Gastroesophageal sphincter (tissue), 3 donors: Measurements from ENCODE around the gene SPAG4.

Experiments
- POLR2A ChIP-seq, 2 donors: fragments of 450-650 bp; IDR thresholded peaks; one replicate each; pipeline ENCODE4 v1.6.1; 2017; ENCODE audit warnings: antibody characterized with exemption in 2 of 2, mild to moderate bottlenecking in 2 of 2, moderate library complexity in 1 of 2
- TF ChIP-seq, protein P1 (sequence below), 4 experiments: fragments of 200-600 bp in 2 of 4; fragments of 450-650 bp in 2 of 4; sonication (generic) in 1 of 4; IDR thresholded peaks; one replicate each; pipeline ENCODE4 v1.5.1; 2017 to 2019; ENCODE audit warnings: antibody characterized with exemption in 4 of 4, mild to moderate bottlenecking in 2 of 4, moderate library complexity in 2 of 4

DNA sequence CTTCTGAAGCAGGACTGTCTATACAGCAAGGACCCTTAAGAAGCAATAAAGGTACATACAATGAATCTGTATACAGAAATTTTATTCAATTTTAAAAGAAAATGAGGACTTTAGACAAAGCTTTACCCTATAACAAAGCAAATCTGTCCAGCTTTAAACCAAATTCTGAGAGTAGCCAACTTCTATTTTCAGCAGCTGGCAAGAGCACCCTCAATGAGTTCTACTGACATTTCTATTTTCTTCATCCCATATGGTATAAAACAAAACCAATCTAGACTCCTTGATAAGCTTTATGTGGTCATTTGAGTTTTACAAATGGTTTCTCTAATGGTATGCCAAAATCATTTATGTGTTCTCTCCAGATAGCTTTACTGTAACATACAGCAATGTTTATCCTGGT, 36.3 kb downstream of the SPAG4 start:
- TF ChIP-seq, protein P1, sequence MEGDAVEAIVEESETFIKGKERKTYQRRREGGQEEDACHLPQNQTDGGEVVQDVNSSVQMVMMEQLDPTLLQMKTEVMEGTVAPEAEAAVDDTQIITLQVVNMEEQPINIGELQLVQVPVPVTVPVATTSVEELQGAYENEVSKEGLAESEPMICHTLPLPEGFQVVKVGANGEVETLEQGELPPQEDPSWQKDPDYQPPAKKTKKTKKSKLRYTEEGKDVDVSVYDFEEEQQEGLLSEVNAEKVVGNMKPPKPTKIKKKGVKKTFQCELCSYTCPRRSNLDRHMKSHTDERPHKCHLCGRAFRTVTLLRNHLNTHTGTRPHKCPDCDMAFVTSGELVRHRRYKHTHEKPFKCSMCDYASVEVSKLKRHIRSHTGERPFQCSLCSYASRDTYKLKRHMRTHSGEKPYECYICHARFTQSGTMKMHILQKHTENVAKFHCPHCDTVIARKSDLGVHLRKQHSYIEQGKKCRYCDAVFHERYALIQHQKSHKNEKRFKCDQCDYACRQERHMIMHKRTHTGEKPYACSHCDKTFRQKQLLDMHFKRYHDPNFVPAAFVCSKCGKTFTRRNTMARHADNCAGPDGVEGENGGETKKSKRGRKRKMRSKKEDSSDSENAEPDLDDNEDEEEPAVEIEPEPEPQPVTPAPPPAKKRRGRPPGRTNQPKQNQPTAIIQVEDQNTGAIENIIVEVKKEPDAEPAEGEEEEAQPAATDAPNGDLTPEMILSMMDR (IDR thresholded peaks at IDR 0.05) = no peak
- TF ChIP-seq POLR2A (IDR thresholded peaks at IDR 0.05) = no peak
